ENCODE data around the gene MRPS23. TPM values are rescaled to one million over a fixed set of nuclear protein-coding genes. Genes with fewer than 3 reads are reported as not detected.

Gene MRPS23
- total and polyA plus RNA-seq, 2 of the 13 experiments (the other 11 are each of a cell fraction or from before 2014, with no cell fraction given), result 63.2 to 181 TPM

DNA sequence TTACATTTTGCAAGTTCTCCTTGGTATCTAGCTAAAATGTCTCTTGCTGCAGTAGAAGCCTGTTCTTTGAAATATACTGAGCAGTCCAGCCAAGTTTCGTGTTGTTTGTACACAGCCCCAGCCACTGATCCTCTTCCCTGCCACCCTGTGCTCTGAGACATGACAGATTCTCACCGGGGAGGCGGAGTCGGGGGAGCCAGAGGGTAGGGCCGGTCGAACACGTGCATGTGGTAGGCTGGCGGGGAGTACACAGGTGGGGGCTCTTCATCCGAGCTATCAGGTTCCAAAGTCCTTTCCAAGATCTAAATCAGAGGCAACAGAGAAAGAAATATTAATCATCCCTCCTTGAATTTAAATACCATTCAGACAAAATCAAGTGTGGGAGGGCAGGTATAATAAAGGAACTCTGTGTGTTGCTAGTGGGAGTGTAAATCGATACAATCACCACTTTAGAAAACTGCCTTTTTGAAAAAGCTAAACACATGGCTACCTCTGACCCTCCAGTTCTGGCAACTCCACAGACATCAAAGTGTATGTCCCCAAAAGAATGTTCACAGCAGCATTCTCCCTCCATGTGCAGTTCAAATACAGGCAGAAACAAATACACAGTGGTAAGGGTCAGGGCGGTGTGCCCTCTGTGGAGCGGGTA, 29.7 kb upstream of the MRPS23 start (continued):
- TF ChIP-seq, protein P1, sequence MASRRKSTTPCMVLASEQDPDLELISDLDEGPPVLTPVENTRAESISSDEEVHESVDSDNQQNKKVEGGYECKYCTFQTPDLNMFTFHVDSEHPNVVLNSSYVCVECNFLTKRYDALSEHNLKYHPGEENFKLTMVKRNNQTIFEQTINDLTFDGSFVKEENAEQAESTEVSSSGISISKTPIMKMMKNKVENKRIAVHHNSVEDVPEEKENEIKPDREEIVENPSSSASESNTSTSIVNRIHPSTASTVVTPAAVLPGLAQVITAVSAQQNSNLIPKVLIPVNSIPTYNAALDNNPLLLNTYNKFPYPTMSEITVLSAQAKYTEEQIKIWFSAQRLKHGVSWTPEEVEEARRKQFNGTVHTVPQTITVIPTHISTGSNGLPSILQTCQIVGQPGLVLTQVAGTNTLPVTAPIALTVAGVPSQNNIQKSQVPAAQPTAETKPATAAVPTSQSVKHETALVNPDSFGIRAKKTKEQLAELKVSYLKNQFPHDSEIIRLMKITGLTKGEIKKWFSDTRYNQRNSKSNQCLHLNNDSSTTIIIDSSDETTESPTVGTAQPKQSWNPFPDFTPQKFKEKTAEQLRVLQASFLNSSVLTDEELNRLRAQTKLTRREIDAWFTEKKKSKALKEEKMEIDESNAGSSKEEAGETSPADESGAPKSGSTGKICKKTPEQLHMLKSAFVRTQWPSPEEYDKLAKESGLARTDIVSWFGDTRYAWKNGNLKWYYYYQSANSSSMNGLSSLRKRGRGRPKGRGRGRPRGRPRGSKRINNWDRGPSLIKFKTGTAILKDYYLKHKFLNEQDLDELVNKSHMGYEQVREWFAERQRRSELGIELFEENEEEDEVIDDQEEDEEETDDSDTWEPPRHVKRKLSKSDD (CRISPR knock-in tag; IDR thresholded peaks at IDR 0.05; ENCODE audit: low read depth), result no peak
- TF ChIP-seq, protein P2, sequence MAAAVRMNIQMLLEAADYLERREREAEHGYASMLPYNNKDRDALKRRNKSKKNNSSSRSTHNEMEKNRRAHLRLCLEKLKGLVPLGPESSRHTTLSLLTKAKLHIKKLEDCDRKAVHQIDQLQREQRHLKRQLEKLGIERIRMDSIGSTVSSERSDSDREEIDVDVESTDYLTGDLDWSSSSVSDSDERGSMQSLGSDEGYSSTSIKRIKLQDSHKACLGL (CRISPR knock-in tag; IDR thresholded peaks at IDR 0.05), result no peak
- TF ChIP-seq HDAC2 (CRISPR knock-in tag; IDR thresholded peaks at IDR 0.05), result peak; percentile 14; the same call in 1 of the 2 replicates
- TF ChIP-seq ZKSCAN5 (CRISPR knock-in tag; IDR thresholded peaks at IDR 0.05), result no peak
- no peak for TF ChIP-seq ZNF12 (CRISPR knock-in tag; IDR thresholded peaks at IDR 0.05)
- TF ChIP-seq, protein P3, sequence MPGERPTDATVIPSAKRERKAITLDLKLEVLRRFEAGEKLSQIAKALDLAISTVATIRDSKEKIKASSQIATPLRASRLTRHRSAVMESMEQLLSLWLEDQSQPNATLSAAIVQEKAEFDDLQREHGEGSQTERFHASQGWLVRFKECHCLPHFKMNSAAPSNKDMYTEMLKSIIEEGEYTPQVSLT (CRISPR knock-in tag; IDR thresholded peaks at IDR 0.05; ENCODE audit: borderline replicate concordance, low read depth), result no peak
- TF ChIP-seq SNAPC2 (CRISPR knock-in tag; IDR thresholded peaks at IDR 0.05), result no peak
- TF ChIP-seq DPF2 (CRISPR knock-in tag; IDR thresholded peaks at IDR 0.05; ENCODE audit: borderline replicate concordance, low read depth), result peak; percentile 45; the same call in 1 of the 2 replicates
- TF ChIP-seq, protein P4, sequence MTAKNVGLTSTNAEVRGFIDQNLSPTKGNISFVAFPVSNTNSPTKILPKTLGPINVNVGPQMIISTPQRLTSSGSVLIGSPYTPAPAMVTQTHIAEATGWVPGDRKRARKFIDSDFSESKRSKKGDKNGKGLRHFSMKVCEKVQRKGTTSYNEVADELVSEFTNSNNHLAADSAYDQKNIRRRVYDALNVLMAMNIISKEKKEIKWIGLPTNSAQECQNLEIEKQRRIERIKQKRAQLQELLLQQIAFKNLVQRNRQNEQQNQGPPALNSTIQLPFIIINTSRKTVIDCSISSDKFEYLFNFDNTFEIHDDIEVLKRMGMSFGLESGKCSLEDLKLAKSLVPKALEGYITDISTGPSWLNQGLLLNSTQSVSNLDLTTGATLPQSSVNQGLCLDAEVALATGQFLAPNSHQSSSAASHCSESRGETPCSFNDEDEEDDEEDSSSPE (CRISPR knock-in tag; IDR thresholded peaks at IDR 0.05), result 0 out of 2 replicates have a peak, but pooled peaks have one; percentile 28
- TF ChIP-seq KDM2A (CRISPR knock-in tag; IDR thresholded peaks at IDR 0.05; ENCODE audit: borderline replicate concordance, low read depth), result no peak; the same call in 1 of the 2 replicates
- TF ChIP-seq, protein P5, sequence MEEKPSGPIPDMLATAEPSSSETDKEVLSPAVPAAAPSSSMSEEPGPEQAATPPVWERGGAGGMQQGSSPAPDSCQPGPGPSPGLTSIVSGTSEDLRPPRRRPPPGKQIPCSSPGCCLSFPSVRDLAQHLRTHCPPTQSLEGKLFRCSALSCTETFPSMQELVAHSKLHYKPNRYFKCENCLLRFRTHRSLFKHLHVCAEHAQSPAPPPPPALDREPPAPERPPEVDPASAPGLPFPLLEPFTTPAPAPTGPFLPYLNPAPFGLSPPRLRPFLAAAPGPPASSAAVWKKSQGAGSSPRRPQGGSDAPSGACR (CRISPR knock-in tag; IDR thresholded peaks at IDR 0.05), result peak; percentile 12; the same call in 1 of the 2 replicates
- TF ChIP-seq, protein P6, sequence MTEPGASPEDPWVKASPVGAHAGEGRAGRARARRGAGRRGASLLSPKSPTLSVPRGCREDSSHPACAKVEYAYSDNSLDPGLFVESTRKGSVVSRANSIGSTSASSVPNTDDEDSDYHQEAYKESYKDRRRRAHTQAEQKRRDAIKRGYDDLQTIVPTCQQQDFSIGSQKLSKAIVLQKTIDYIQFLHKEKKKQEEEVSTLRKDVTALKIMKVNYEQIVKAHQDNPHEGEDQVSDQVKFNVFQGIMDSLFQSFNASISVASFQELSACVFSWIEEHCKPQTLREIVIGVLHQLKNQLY (CRISPR knock-in tag; IDR thresholded peaks at IDR 0.05), result no peak; the same call in 1 of the 2 replicates
- no peak for TF ChIP-seq ZNF510 (CRISPR knock-in tag; IDR thresholded peaks at IDR 0.05; ENCODE audit: low read depth)
- TF ChIP-seq NFYC (CRISPR knock-in tag; IDR thresholded peaks at IDR 0.05), result no peak
- TF ChIP-seq, protein P7, sequence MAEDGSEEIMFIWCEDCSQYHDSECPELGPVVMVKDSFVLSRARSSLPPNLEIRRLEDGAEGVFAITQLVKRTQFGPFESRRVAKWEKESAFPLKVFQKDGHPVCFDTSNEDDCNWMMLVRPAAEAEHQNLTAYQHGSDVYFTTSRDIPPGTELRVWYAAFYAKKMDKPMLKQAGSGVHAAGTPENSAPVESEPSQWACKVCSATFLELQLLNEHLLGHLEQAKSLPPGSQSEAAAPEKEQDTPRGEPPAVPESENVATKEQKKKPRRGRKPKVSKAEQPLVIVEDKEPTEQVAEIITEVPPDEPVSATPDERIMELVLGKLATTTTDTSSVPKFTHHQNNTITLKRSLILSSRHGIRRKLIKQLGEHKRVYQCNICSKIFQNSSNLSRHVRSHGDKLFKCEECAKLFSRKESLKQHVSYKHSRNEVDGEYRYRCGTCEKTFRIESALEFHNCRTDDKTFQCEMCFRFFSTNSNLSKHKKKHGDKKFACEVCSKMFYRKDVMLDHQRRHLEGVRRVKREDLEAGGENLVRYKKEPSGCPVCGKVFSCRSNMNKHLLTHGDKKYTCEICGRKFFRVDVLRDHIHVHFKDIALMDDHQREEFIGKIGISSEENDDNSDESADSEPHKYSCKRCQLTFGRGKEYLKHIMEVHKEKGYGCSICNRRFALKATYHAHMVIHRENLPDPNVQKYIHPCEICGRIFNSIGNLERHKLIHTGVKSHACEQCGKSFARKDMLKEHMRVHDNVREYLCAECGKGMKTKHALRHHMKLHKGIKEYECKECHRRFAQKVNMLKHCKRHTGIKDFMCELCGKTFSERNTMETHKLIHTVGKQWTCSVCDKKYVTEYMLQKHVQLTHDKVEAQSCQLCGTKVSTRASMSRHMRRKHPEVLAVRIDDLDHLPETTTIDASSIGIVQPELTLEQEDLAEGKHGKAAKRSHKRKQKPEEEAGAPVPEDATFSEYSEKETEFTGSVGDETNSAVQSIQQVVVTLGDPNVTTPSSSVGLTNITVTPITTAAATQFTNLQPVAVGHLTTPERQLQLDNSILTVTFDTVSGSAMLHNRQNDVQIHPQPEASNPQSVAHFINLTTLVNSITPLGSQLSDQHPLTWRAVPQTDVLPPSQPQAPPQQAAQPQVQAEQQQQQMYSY (CRISPR knock-in tag; IDR thresholded peaks at IDR 0.05), result no peak
- TF ChIP-seq ZNF232 (CRISPR knock-in tag; IDR thresholded peaks at IDR 0.05; ENCODE audit: borderline replicate concordance), result 0 out of 2 replicates have a peak, but pooled peaks have one; percentile 25
- TF ChIP-seq, protein P8, sequence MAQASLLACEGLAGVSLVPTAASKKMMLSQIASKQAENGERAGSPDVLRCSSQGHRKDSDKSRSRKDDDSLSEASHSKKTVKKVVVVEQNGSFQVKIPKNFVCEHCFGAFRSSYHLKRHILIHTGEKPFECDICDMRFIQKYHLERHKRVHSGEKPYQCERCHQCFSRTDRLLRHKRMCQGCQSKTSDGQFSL (CRISPR knock-in tag; IDR thresholded peaks at IDR 0.05), result no peak
- TF ChIP-seq DNMT1 (CRISPR knock-in tag; IDR thresholded peaks at IDR 0.05), result no peak

Measured in HepG2 (cell line).